Liver (tissue), 4 donors: ENCODE measurements around the gene EIF2S3. TPM values are rescaled to one million over a fixed set of nuclear protein-coding genes. Genes with fewer than 3 reads are reported as not detected.

Experiments used
- polyA plus RNA-seq, 2 donors: library from polyadenylated mRNA; stranded (reverse) in 1 of 2; unstranded in 1 of 2; fragments of 200-250 nt in 1 of 2; fragments of >200 nt in 1 of 2; fragmentation: Nextera tagmentation in 1 of 2; extraction: Ambion mirVana in 1 of 2; gene quantifications; one replicate each; pipeline versions ENCODE4 v1.2.1 to v1.2.3, GENCODE V29; 2013 to 2015
- total RNA-seq, 2 donors: library from RNA; depleted of rRNA; stranded (reverse); fragments of >200 nt; gene quantifications; one replicate each; pipeline ENCODE4 v1.2.3, GENCODE V29; 2014
- donor health status: healthy.
- donor health status: healthy.
- donor health status: healthy.

The EIF2S3 gene
- total and polyA plus RNA-seq, 4 donors: 24.9 to 98.0 (median 47.4) TPM

Other genes with a start within 250 kb of the EIF2S3 start
- gene APOO, start 147.0 kb upstream of the EIF2S3 start, total RNA-seq: 1 to 10 TPM; 5.4 TPM
- 10 to 100 TPM; 12.1 to 18.0 TPM for gene APOO, start 147.0 kb upstream of the EIF2S3 start, polyA plus RNA-seq
- under 1 TPM; 0.05 to 0.17 TPM for gene CXorf58, start 146.9 kb upstream of the EIF2S3 start, total RNA-seq
- gene CXorf58, start 146.9 kb upstream of the EIF2S3 start, polyA plus RNA-seq: not detected
- gene KLHL15, start 27.8 kb upstream of the EIF2S3 start, total RNA-seq: 10 to 100 TPM; 10.1 to 10.6 TPM
- 1 to 10 TPM; 1.4 to 2.0 TPM for gene KLHL15, start 27.8 kb upstream of the EIF2S3 start, polyA plus RNA-seq
- gene ZFX, start 94.8 kb downstream of the EIF2S3 start, total RNA-seq: 10 to 100 TPM; 28.2 to 50.0 TPM
- 1 to 10 TPM; 3.8 to 9.7 TPM for gene ZFX, start 94.8 kb downstream of the EIF2S3 start, polyA plus RNA-seq